ENCODE measurements around the gene C1orf159. TPM values are rescaled to one million over a fixed set of nuclear protein-coding genes. Genes with fewer than 3 reads are reported as not detected.

Gene C1orf159
- polyA plus RNA-seq, 2 of the 4 experiments (the other 2 are of a cell fraction), result 4.0 to 10.2 TPM

- FAIRE-seq (no peak), DNase-seq (ENCODE audit: low read depth in 1 of 2, low spot score in 1 of 2) (no peak), ATAC-seq (no peak)
- ChIA-PET POLR2A (no interaction called here), CTCF (no interaction called here)
- H3K9me3 ChIP-seq, result no peaks in the 10 kb centered on the region
- no peak overlapping the region for H3K4me3 ChIP-seq
- peaks cover 10% of the 10 kb centered on the region for H3K4me1 ChIP-seq
- no peak overlapping the region for H3K27ac ChIP-seq
- no peak for TF ChIP-seq JUNB (IDR thresholded peaks at IDR 0.05)
- no peak for TF ChIP-seq ZC3H11A (IDR thresholded peaks at IDR 0.05)
- TF ChIP-seq CBX8 (IDR thresholded peaks at IDR 0.05), result no peak
- TF ChIP-seq FOSL2 (IDR thresholded peaks at IDR 0.05), result no peak
- no peak for TF ChIP-seq FOSL2 (CRISPR knock-in tag; IDR thresholded peaks at IDR 0.05)
- no peak for TF ChIP-seq CHD4 (IDR thresholded peaks at IDR 0.05; ENCODE audit: borderline replicate concordance)
- TF ChIP-seq HMGXB4 (CRISPR knock-in tag; IDR thresholded peaks at IDR 0.05; ENCODE audit: borderline replicate concordance), result no peak
- TF ChIP-seq RARB (CRISPR knock-in tag; IDR thresholded peaks at IDR 0.05), result no peak
- TF ChIP-seq ZSCAN20 (CRISPR knock-in tag; IDR thresholded peaks at IDR 0.05), result no peak
- no peak for TF ChIP-seq MYC (IDR thresholded peaks at IDR 0.05; ENCODE audit: borderline replicate concordance, low read length)
- no peak for TF ChIP-seq RNF2 (IDR thresholded peaks at IDR 0.05; ENCODE audit: borderline replicate concordance, low read depth)
- no peak for TF ChIP-seq TFCP2L1 (CRISPR knock-in tag; IDR thresholded peaks at IDR 0.05)
- no peak for TF ChIP-seq ESRRA (IDR thresholded peaks at IDR 0.05; ENCODE audit: borderline replicate concordance, low read length)
- no peak for TF ChIP-seq TP53 (CRISPR knock-in tag; IDR thresholded peaks at IDR 0.05)
- TF ChIP-seq KDM1A (IDR thresholded peaks at IDR 0.05; ENCODE audit: low read depth), result no peak
- TF ChIP-seq ZFP36 (IDR thresholded peaks at IDR 0.05; ENCODE audit: borderline replicate concordance, partially characterized antibody), result no peak
- no peak for TF ChIP-seq EHF (CRISPR knock-in tag; IDR thresholded peaks at IDR 0.05)
- H3K4me2 ChIP-seq, result no peak overlapping the region
- 92% methylated on average over 23 of the region's 50 CpGs for WGBS (ENCODE audit: missing lambda C conversion rate)
Observed at GRCh38 chr1:1055841-1056736, 59.8 kb downstream of the C1orf159 start.

- H3K4me3 ChIP-seq, result no peak overlapping the region
- H3K9me3 ChIP-seq, result no peaks in the 10 kb centered on the region
- CTCF ChIA-PET, result interaction anchor here (1.4 to 2.3 kb wide), 3 partner anchors 9 to 70 kb away, joined by 4 to 10 read pairs (median 4); no protein-coding TSS in a partner anchor
- no peak overlapping the region for H3K27ac ChIP-seq
- H3K4me1 ChIP-seq, result peaks cover 10% of the 10 kb centered on the region
- ATAC-seq (no peak), FAIRE-seq (no peak), DNase-seq (ENCODE audit: low read depth in 1 of 2, low spot score in 1 of 2) (no peak)
- WGBS (ENCODE audit: missing lambda C conversion rate), result 90% methylated on average over 15 of the region's 23 CpGs
- H3K4me2 ChIP-seq, result no peak overlapping the region
- POLR2A ChIA-PET, result no interaction called here
- TF ChIP-seq HMGXB4 (CRISPR knock-in tag; IDR thresholded peaks at IDR 0.05; ENCODE audit: borderline replicate concordance), result no peak
- TF ChIP-seq, protein P1, sequence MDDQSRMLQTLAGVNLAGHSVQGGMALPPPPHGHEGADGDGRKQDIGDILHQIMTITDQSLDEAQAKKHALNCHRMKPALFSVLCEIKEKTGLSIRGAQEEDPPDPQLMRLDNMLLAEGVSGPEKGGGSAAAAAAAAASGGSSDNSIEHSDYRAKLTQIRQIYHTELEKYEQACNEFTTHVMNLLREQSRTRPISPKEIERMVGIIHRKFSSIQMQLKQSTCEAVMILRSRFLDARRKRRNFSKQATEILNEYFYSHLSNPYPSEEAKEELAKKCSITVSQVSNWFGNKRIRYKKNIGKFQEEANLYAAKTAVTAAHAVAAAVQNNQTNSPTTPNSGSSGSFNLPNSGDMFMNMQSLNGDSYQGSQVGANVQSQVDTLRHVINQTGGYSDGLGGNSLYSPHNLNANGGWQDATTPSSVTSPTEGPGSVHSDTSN (IDR thresholded peaks at IDR 0.05), result no peak
- TF ChIP-seq, protein P2, sequence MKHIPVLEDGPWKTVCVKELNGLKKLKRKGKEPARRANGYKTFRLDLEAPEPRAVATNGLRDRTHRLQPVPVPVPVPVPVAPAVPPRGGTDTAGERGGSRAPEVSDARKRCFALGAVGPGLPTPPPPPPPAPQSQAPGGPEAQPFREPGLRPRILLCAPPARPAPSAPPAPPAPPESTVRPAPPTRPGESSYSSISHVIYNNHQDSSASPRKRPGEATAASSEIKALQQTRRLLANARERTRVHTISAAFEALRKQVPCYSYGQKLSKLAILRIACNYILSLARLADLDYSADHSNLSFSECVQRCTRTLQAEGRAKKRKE (CRISPR knock-in tag; IDR thresholded peaks at IDR 0.05; ENCODE audit: low read depth), result no peak
Observed at GRCh38 chr1:1054971-1055370, 60.9 kb downstream of the C1orf159 start.
